Loucy (cell line): ENCODE results near the gene TANC2.

Source experiments
- CTCF ChIP-seq: fragments of 200-600 bp; sonication (generic); conservative IDR thresholded peaks from 2 replicates; pipeline ENCODE4 v1.5.1; 2014; ENCODE audit warnings: mild to moderate bottlenecking, antibody characterized with exemption, low read length
- EZH2phosphoT487 ChIP-seq: fragments of 200-600 bp; IDR thresholded peaks from 2 replicates; pipeline ENCODE4 v1.6.1; 2018; ENCODE audit warnings: antibody characterized with exemption, mild to moderate bottlenecking, moderate library complexity, borderline replicate concordance

- TF ChIP-seq CTCF, result no peak
- no peak for TF ChIP-seq EZH2phosphoT487
These were observed at the start of gene TANC2 for GRCh38 chr17:62965686-62966425.
